GM10266 (cell line): ENCODE results near the gene NHSL2.

ENCODE experiments used
- DNase-seq: peaks from one replicate; pipeline ENCODE4 v3.0.0; 2012; ENCODE audit errors: extremely low spot score
- TF ChIP-seq, protein P1 (sequence below): IDR thresholded peaks from 2 replicates; pipeline ENCODE4 v1.5.1; 2012; ENCODE audit warnings: mild to moderate bottlenecking, low read depth; ENCODE audit not compliant: control insufficient read depth, insufficient read depth; ENCODE audit errors: missing control alignments

The NHSL2 gene

DNA sequence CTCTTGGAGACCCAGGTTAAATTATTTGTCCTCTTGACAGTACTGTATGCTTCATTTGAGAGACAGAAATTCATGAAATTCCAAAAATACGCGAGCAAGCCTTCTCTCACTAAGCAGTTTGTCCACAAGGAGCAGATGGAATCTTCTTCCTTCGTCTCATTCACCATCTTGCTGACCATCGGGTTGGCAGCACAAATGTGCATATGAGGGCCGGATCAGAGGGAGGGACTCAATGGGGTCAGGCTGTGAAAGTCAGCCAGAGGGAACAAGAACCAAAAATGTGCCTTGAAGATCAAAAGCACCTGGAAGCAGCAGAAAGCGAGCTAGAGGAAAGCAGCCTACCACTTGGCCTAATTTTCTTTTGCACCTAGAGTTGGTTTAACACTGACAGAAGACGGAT lies 16.4 kb downstream of the NHSL2 start:
- TF ChIP-seq, protein P1, sequence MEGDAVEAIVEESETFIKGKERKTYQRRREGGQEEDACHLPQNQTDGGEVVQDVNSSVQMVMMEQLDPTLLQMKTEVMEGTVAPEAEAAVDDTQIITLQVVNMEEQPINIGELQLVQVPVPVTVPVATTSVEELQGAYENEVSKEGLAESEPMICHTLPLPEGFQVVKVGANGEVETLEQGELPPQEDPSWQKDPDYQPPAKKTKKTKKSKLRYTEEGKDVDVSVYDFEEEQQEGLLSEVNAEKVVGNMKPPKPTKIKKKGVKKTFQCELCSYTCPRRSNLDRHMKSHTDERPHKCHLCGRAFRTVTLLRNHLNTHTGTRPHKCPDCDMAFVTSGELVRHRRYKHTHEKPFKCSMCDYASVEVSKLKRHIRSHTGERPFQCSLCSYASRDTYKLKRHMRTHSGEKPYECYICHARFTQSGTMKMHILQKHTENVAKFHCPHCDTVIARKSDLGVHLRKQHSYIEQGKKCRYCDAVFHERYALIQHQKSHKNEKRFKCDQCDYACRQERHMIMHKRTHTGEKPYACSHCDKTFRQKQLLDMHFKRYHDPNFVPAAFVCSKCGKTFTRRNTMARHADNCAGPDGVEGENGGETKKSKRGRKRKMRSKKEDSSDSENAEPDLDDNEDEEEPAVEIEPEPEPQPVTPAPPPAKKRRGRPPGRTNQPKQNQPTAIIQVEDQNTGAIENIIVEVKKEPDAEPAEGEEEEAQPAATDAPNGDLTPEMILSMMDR: no peak
- no peak for DNase-seq

DNA sequence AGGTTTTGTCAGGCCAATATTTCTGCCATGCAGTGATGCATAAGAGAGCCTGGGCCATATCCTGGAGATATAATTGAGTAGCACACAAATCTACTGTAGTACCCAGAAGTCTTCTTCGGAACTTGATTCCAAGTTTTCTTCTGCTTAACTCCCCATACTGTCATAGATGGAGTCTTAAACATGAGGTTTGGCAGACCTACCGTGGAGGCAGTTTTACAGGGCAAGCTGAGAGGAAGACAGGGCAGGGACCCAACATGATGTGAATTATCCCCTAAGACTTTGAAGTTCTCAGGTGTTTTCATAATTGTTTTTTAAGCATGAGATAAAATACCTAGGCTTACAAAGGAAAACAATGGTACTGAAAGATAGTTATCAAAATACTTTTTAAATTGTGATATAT lies 18.2 kb downstream of the NHSL2 start:
- TF ChIP-seq, protein P1: no peak
- DNase-seq: no peak

DNA sequence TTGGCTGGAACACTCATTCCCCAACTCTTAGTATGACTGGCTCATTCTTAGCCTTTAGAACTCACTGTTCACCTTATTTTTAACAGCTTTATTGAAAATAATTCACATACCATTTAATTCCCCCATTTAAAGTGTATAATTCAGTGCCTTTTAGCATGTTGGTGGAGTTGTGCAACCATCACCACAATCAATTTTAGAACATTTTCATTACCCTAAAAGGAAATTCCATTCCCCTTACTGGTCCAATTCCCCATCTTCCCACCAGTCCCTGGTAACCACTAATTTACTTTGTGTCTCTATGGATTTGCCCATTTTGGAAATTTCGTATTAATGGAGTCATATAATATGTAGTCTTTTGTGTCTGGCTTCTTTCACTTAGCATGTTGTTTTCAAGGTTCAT lies 19.7 kb downstream of the NHSL2 start:
- TF ChIP-seq, protein P1: no peak
- no peak for DNase-seq

DNA sequence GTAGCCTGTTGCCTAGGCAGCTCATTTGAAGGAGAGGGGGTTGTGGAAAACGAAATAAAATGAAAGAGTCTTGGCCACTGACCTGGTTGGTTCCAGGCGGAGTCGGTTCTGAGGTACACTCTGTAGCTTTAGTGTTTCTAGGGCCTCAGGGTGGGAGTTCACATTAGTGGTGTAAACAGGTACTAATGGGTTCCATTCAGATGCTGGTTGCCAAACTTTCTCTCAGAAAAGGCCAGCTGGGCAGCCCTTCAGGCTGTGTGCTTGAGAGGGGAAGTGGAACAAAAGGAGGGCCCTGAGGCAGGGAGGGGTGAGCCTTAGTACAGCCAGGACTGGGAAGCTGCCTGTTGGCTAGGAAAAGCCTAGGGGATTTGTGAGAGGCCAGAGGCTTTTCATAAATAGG lies 24.8 kb downstream of the NHSL2 start:
- TF ChIP-seq, protein P1: no peak
- DNase-seq: no peak

DNA sequence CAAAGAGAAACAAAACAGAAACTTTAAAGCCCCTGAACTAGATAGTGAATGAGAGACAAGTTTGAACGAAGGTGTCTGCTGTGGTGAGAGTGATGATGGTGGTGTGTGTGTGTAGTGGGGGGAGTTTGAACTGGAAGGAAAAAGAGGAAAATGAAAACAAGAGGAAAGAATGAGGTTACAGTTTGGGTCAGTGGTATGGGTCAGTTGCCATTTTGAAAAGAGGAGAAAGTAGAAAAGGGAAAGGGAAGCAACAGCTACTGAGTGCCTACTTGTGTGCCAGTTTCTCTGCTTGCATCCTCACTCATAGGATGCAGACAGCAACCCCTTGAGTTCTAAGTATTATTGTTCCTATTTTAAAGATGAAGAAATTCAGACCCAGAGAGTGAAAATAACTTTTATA lies 26.0 kb downstream of the NHSL2 start:
- DNase-seq: no peak
- TF ChIP-seq, protein P1: no peak

DNA sequence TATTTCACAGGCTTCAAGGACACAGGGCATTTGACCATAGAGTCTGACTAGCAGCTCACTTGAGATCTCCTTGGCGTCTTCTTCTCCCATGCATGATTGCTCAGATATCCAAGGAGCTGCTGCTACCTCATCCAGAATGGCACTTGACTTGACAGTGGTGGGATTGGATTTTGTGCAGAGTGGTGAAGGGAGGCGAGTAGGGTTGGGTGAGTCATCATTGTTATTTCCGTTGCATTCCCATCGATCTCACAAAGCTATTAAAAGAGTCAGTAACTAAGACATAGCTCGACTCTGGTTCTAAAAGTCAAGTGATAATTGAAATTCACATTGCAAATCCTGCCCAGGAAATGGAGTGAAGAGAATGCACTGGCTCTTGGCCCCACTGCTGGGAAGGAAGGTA lies 27.7 kb downstream of the NHSL2 start:
- DNase-seq: no peak
- TF ChIP-seq, protein P1: no peak

DNA sequence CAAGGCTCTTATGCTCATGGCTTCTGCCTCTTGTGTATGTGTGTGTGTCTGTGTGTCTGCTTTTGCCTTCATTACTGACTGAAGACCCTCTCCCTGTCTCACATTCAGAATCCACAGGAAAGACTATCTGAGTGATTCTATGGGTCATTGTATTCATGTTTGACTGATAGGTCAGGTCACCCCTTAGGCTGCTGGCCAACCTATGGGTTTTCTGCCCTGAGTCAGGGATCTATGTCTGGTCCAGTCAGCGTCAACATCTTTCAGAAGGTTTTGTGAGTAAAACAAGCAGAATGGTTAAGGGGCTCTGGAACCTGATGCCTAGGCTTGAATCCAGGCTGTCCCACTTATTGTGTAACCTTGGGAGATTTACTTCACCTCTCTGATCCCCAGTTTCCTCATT lies 30.5 kb downstream of the NHSL2 start:
- TF ChIP-seq, protein P1: no peak
- DNase-seq: no peak
